Measurements from ENCODE around the gene AFDN. TPM values are rescaled to one million over a fixed set of nuclear protein-coding genes. Genes with fewer than 3 reads are reported as not detected.
A peak's percentile ranks its signal among the peaks of the same experiment; 100 is the strongest.

The AFDN gene
- total RNA-seq, 2 donors from 2014 or later = 214 to 239 TPM

- Histone ChIP-seq H3K27ac (ENCODE audit: low read depth, low read length) (no peak overlapping the region), H3K9me3 (ENCODE audit: control insufficient read depth, low read length) (no peaks in the 10 kb centered on the region), H3K27me3 (ENCODE audit: control insufficient read depth, insufficient read depth, low read length, poor library complexity, severe bottlenecking) (no peaks in the 10 kb centered on the region), H3K36me3 (ENCODE audit: control insufficient read depth, insufficient read depth, low read length) (no peaks in the 10 kb centered on the region), H3K4me1 (ENCODE audit: control insufficient read depth, insufficient read depth, low read length) (peaks cover 4% of the 10 kb centered on the region), H3K4me3 (ENCODE audit: low read length) (no peak overlapping the region), H3K9ac (ENCODE audit: extremely low read depth, low read length, poor library complexity, severe bottlenecking) (no peak overlapping the region)
- no peaks in the 10 kb centered on the region for H3K36me3 Mint-ChIP-seq (ENCODE audit: low read depth)
- H3K27ac Mint-ChIP-seq = no peak overlapping the region
- TF ChIP-seq CTCF (conservative IDR thresholded peaks at IDR 0.05) = no peak
- no peak for DNase-seq
- WGBS, 2 experiments (ENCODE audit: insufficient coverage in 1 of 2, insufficient read length in 1 of 2) = 81 to 93% methylated on average over 3 to 6 of the region's 6 CpGs
- H3K4me1 Mint-ChIP-seq = peaks cover 52% of the 10 kb centered on the region
- no peak overlapping the region for H3K4me3 Mint-ChIP-seq
- no peaks in the 10 kb centered on the region for H3K27me3 Mint-ChIP-seq (ENCODE audit: insufficient read depth)
- H3K9me3 Mint-ChIP-seq = no peaks in the 10 kb centered on the region
These were observed 29.2 kb downstream of the AFDN start for GRCh38 chr6:167855825-167856425.

GRCh38 chr6:167856474-167856873, 29.8 kb downstream of the AFDN start:
- Histone ChIP-seq H3K4me1 (ENCODE audit: control insufficient read depth, insufficient read depth, low read length) (peaks cover 4% of the 10 kb centered on the region), H3K9me3 (ENCODE audit: control insufficient read depth, low read length) (no peaks in the 10 kb centered on the region), H3K36me3 (ENCODE audit: control insufficient read depth, insufficient read depth, low read length) (no peaks in the 10 kb centered on the region), H3K27me3 (ENCODE audit: control insufficient read depth, insufficient read depth, low read length, poor library complexity, severe bottlenecking) (no peaks in the 10 kb centered on the region), H3K27ac (ENCODE audit: low read depth, low read length) (no peak overlapping the region), H3K4me3 (ENCODE audit: low read length) (no peak overlapping the region), H3K9ac (ENCODE audit: extremely low read depth, low read length, poor library complexity, severe bottlenecking) (no peak overlapping the region)
- Mint-ChIP-seq H3K9me3 (no peaks in the 10 kb centered on the region), H3K4me3 (no peak overlapping the region), H3K36me3 (ENCODE audit: low read depth) (no peaks in the 10 kb centered on the region), H3K4me1 (peaks cover 51% of the 10 kb centered on the region), H3K27ac (no peak overlapping the region), H3K27me3 (ENCODE audit: insufficient read depth) (no peaks in the 10 kb centered on the region)
- TF ChIP-seq CTCF (conservative IDR thresholded peaks at IDR 0.05) = no peak
- 92 to 100% methylated on average over 1 of the region's 1 CpG for WGBS, 2 experiments (ENCODE audit: insufficient coverage in 1 of 2, insufficient read length in 1 of 2)
- no peak for DNase-seq

- no peak for DNase-seq
- Mint-ChIP-seq H3K27me3 (ENCODE audit: insufficient read depth) (no peaks in the 10 kb centered on the region), H3K4me3 (no peak overlapping the region), H3K36me3 (ENCODE audit: low read depth) (no peaks in the 10 kb centered on the region), H3K4me1 (peaks cover 51% of the 10 kb centered on the region), H3K27ac (peak overlapping the region; percentile 45), H3K9me3 (no peaks in the 10 kb centered on the region)
- Histone ChIP-seq H3K9ac (ENCODE audit: extremely low read depth, low read length, poor library complexity, severe bottlenecking) (no peak overlapping the region), H3K36me3 (ENCODE audit: control insufficient read depth, insufficient read depth, low read length) (no peaks in the 10 kb centered on the region), H3K4me1 (ENCODE audit: control insufficient read depth, insufficient read depth, low read length) (peaks cover 4% of the 10 kb centered on the region), H3K27ac (ENCODE audit: low read depth, low read length) (no peak overlapping the region), H3K4me3 (ENCODE audit: low read length) (peak overlapping the region; percentile 17), H3K9me3 (ENCODE audit: control insufficient read depth, low read length) (no peaks in the 10 kb centered on the region), H3K27me3 (ENCODE audit: control insufficient read depth, insufficient read depth, low read length, poor library complexity, severe bottlenecking) (no peaks in the 10 kb centered on the region)
- WGBS, 2 experiments (ENCODE audit: insufficient coverage in 1 of 2, insufficient read length in 1 of 2) = 45 to 50% methylated on average over 3 to 5 of the region's 5 CpGs
- no peak for TF ChIP-seq CTCF (conservative IDR thresholded peaks at IDR 0.05)
These were observed 30.4 kb downstream of the AFDN start for GRCh38 chr6:167856999-167857660.

All from endodermal cell (in vitro differentiated cells).